ENCODE measurements around the gene TTLL12.

- TF ChIP-seq EZH2phosphoT487 (IDR thresholded peaks at IDR 0.05; ENCODE audit: low read length): no peak
- no peak for TF ChIP-seq CTCF (IDR thresholded peaks at IDR 0.05; ENCODE audit: low read length)
- TF ChIP-seq EZH2 (optimal IDR thresholded peaks at IDR 0.05; ENCODE audit: low read depth, low read length): no peak
Measured at GRCh38 chr22:43173566-43173965, 13.4 kb downstream of the TTLL12 start.
